Left forelimb (tissue), 1 donor: ENCODE results near the gene CAMK2D.
A peak's percentile ranks its signal among the peaks of the same experiment; 100 is the strongest.

Experiments
- DNase-seq: peaks from one replicate; pipeline ENCODE4 v3.0.0-alpha.2; 2018; ENCODE audit warnings: low spot score

CAMK2D gene

GRCh38 chr4:113564493-113564892, 197.0 kb downstream of the CAMK2D start:
- no peak for DNase-seq

- no peak for DNase-seq
Measured at GRCh38 chr4:113563691-113564378, 197.7 kb downstream of the CAMK2D start.

- no peak for DNase-seq
Measured at GRCh38 chr4:113561758-113562157, 199.8 kb downstream of the CAMK2D start.

- DNase-seq = no peak
Measured at GRCh38 chr4:113561092-113561491, 200.4 kb downstream of the CAMK2D start.

- DNase-seq = no peak
Measured at GRCh38 chr4:113560579-113560978, 201.0 kb downstream of the CAMK2D start.

GRCh38 chr4:113559947-113560346, 201.6 kb downstream of the CAMK2D start:
- no peak for DNase-seq

- DNase-seq = no peak
Measured at GRCh38 chr4:113556382-113557134, 205.0 kb downstream of the CAMK2D start.

DNA sequence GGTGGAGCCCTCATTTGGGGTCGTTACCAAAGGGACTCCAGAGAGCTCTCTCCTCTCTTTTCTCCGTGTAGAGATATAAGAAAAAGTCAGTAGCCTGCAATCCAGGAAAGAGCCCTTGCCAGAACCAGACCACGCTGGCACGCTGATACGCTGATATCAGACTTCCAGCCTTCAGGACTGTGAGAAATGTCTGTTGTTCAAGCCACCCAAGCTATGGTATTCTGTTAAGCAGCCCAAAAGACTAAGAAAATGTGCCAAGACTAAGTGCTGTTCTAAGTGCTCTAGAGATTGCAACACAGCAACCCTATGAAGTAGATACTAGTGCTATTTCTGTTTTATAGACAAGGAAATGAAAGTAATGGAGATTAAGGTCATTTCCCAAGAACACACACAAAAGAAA, 205.7 kb downstream of the CAMK2D start:
- DNase-seq = no peak

- DNase-seq = no peak
Measured at GRCh38 chr4:113553082-113553481, 208.5 kb downstream of the CAMK2D start.

- DNase-seq = no peak
Measured at GRCh38 chr4:113550510-113550909, 211.0 kb downstream of the CAMK2D start.

GRCh38 chr4:113548303-113548702, 213.2 kb downstream of the CAMK2D start:
- DNase-seq = no peak

DNA sequence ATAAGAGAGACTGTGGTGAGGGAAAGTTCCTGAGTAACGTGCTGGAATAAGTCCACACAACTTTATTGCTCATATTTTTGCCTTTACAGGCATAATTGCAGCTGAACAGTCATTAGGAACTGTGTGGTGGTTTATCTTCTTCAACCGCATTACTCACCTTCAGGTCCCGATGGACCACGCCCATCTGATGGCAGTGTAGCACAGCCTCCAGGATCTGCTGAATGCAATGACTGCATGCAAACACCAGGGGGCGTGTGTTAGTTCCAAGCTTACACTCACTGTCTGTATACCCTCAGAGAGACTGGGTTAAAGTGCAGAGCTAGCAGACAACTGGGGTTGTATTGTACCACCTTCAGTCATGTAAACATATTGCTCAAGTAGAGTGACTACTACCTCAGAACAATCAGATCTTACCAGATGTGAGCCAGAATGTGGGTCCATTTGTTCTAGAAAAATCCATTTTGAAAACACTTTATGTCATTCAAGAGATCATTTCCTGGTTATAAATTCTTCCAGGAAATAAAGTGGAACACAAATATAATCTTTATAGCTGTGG, 214.0 kb downstream of the CAMK2D start:
- DNase-seq = peak; percentile 69

- no peak for DNase-seq
Measured at GRCh38 chr4:113541933-113542332, 219.6 kb downstream of the CAMK2D start.

DNA sequence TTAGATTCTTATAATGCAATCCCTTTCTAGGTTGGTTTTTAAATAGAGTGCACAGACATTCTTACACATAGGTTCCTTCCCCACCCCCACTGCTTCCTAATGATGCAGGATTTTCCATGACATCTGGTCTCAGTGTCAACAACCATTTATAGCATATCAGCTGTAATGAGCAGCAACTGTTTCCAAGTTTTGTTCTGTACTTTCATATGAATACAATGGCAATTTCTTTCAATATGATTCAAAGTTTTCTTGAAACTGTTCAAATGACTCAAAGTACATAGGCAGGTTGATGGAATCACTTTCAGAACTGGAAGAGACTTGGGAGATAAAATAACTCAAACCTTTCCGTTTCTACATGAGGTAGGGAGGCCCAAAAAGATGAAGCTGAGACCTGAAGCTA, 220.7 kb downstream of the CAMK2D start:
- no peak for DNase-seq

- no peak for DNase-seq
Measured at GRCh38 chr4:113539408-113539807, 222.1 kb downstream of the CAMK2D start.

DNA sequence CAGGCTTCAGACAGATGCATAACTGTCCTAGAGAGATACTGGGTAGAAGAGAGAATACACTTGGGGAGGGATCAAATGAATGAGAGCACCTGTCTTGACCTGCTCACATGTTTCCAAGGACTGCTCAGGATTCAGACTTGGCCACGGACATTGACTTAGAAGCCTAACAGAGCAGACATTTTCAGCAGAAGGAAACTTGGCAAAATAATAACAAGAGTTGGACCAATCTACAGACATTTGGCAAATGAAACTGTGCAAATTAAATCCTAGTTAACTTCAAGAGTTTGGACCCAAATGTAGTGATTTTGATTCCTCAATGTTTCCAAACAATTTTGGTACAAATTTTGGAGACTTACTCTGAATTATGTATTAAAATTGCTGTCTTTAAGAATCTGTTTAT, 223.9 kb downstream of the CAMK2D start:
- DNase-seq = no peak

- DNase-seq = no peak
Measured at GRCh38 chr4:113537203-113537602, 224.3 kb downstream of the CAMK2D start.

DNA sequence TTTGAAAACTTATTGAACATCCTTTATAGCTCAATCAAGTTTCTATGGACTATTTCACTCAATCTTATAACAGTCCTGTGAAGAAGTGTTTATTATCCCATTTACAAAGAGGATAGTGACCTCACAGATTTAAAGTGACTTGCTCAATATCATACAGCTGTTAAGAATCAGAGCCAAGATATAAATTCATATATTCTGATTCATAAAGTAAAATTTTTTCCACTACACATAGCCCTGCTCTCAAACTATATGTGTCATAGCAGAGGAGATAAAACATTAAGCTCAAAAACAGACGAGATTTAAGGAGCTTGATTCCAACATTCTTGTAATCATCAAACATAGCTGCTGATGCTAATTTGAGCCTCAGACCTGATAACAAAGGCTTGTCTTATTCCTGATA, 226.8 kb downstream of the CAMK2D start:
- no peak for DNase-seq

DNA sequence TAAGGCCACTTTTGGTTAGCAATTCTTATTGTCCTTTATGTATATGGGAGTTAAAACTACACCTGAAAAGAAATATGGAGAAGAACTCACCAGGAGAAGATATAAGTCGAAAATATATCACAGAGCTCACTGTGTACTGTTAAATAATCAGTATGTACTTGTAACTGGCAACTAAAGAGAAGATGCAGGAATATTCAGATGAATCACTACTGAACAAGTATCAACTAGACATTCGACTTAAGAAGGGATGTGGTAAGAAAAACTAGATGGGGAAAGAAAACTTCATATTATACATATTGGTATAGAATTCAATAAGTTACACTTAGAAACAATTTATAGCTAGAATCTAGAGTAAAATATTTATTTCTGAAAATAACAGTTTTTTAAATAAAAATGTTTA, 230.0 kb downstream of the CAMK2D start:
- no peak for DNase-seq

DNA sequence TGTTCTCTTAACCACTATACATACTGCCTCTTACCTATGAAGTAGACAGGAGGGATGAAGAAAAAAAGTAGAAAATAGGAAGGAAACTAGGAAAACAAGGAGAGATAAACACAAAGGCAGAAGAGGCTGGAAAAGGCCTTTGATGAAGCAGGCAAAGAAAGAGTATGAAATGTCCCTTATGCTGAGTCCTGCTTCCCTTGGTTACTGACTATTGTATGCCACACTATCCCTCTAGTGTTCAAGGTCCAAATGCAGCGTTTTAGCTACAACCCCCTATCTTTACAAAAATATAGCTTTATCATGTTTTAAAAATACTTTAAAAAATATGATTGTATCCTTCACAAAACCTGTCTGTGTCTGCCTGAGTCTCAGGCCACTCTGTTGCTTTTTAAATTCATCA, 233.1 kb downstream of the CAMK2D start:
- DNase-seq = no peak

DNA sequence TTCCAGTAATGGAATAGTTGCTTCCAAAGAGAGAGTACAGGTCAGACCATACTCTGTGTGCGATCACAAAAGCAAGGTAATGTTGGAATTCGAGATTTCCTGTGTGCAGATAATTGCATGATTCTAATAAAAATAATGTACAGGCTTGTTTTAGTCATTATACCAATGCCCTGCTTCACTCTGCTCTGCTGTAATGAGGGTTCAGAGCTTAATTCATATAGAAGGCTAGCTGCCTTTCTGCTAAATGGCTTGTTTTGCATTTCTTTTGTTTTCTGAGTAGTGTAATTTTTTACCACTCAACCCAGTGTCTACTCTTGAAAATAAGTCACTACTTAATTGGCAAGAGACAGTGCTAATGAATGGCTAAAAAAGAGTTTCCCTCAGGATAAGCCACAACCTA, 236.0 kb downstream of the CAMK2D start:
- DNase-seq = no peak

- DNase-seq = no peak
Measured at GRCh38 chr4:113524505-113525186, 236.9 kb downstream of the CAMK2D start.

DNA sequence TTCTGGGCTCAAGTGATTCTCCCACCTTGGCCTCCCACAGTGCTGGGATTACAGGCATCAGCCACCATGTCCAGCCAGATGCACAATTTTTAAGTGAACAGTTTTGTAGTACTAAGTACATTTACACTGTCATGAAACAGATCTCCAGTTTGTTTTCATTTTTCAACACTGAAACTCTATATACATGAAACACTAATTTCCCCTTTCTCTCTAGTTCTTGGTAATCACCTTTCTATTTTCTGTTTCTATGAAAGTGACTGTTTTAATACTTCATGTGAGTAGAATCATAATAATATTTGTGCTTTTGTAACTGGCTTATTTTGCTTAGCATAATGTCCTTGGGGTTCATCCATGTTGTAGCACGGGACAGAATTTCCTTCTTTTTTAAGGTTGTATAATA, 237.4 kb downstream of the CAMK2D start:
- DNase-seq = no peak
